GM23338 (cell line): ENCODE results near the gene PAPPA2.

Experiments used
- CREB1 ChIP-seq: fragments of 250-450 bp; sonication (Bioruptor Pico); IDR thresholded peaks from 2 replicates; pipeline ENCODE4 v1.5.0; 2020; ENCODE audit warnings: low read depth, mild to moderate bottlenecking, moderate library complexity
- EZH2 ChIP-seq: fragments of 200-600 bp; sonication (generic); IDR thresholded peaks from one replicate; pipeline ENCODE4 v1.8.0; 2017; ENCODE audit warnings: antibody characterized with exemption, mild to moderate bottlenecking, low read depth; ENCODE audit not compliant: unreplicated experiment
- EZH2phosphoT487 ChIP-seq: fragments of 200-600 bp; sonication (generic); IDR thresholded peaks from one replicate; pipeline ENCODE4 v1.8.1; 2018; ENCODE audit warnings: antibody characterized with exemption; ENCODE audit not compliant: unreplicated experiment
- POLR2AphosphoS5 ChIP-seq: IDR thresholded peaks from 2 replicates; pipeline ENCODE4 v1.6.1; 2016; ENCODE audit warnings: antibody characterized with exemption, low read depth
- REST ChIP-seq: IDR thresholded peaks from one replicate; pipeline ENCODE4 v1.6.1; 2018; ENCODE audit warnings: antibody characterized with exemption; ENCODE audit not compliant: unreplicated experiment
- STAT1 ChIP-seq: IDR thresholded peaks from one replicate; pipeline ENCODE4 v1.6.1; 2016; ENCODE audit warnings: antibody characterized with exemption; ENCODE audit not compliant: unreplicated experiment
- TF ChIP-seq, protein P1 (sequence below), 2 experiments: fragments of 200-600 bp in 1 of 2; sonication (generic) in 1 of 2; conservative IDR thresholded peaks; 2 replicates each; pipeline versions ENCODE4 v1.5.1 to v1.6.1; 2016 to 2017; ENCODE audit warnings: antibody characterized with exemption in 2 of 2, low read depth in 2 of 2, mild to moderate bottlenecking in 2 of 2, moderate library complexity in 1 of 2

GRCh38 chr1:176775378-176775777 is 312.4 kb downstream of the PAPPA2 start:
- TF ChIP-seq, protein P1, sequence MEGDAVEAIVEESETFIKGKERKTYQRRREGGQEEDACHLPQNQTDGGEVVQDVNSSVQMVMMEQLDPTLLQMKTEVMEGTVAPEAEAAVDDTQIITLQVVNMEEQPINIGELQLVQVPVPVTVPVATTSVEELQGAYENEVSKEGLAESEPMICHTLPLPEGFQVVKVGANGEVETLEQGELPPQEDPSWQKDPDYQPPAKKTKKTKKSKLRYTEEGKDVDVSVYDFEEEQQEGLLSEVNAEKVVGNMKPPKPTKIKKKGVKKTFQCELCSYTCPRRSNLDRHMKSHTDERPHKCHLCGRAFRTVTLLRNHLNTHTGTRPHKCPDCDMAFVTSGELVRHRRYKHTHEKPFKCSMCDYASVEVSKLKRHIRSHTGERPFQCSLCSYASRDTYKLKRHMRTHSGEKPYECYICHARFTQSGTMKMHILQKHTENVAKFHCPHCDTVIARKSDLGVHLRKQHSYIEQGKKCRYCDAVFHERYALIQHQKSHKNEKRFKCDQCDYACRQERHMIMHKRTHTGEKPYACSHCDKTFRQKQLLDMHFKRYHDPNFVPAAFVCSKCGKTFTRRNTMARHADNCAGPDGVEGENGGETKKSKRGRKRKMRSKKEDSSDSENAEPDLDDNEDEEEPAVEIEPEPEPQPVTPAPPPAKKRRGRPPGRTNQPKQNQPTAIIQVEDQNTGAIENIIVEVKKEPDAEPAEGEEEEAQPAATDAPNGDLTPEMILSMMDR (conservative IDR thresholded peaks at IDR 0.05; ENCODE audit: low read depth in 2 of 2): no peak
- TF ChIP-seq CREB1 (no peak), REST (no peak), EZH2phosphoT487 (no peak), EZH2 (no peak), POLR2AphosphoS5 (no peak), STAT1 (no peak)
